ENCODE results near the gene PPP1R8.
"Not testable (repeated sequence)": the region's sequence is repeated elsewhere in the genome, so short reads cannot be mapped to it uniquely, and the experiment has no call there.

PPP1R8 gene

DNA sequence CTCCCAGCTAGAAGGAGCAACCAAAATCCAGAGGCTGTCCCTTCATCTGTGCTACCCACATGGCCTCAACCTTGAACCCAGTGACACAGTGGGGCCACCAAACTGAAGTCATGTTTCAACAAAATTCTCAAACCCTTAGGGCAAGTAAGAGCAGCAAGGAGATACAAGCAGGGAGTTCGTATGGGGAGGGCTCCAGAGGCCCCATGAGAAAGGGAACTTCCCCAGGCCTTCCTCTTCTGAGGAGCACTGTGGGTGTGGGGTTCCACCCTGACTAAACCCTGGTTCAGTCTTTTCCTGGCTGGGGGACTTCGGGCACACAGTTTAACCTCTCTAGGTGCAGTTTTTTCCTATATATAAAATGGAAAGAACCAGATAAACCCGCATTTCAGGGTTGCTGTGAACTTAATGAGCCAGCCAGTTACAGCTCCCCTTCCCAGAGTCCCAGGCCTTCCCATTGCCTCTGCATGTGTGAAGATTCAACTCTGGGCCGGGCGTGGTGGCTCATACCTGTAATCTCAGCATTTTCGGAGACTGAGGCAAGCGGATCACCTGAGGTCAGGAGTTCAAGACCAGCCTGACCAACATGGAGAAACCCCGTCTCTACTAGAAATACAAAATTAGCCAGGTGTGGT is 33.8 kb downstream of the PPP1R8 start:
- H3K27ac ChIP-seq: 0 out of 2 replicates have a peak overlapping the region, but pooled peaks have one; percentile 9
- no peak for TF ChIP-seq ZFX (IDR thresholded peaks at IDR 0.05)
- TF ChIP-seq, protein P1, sequence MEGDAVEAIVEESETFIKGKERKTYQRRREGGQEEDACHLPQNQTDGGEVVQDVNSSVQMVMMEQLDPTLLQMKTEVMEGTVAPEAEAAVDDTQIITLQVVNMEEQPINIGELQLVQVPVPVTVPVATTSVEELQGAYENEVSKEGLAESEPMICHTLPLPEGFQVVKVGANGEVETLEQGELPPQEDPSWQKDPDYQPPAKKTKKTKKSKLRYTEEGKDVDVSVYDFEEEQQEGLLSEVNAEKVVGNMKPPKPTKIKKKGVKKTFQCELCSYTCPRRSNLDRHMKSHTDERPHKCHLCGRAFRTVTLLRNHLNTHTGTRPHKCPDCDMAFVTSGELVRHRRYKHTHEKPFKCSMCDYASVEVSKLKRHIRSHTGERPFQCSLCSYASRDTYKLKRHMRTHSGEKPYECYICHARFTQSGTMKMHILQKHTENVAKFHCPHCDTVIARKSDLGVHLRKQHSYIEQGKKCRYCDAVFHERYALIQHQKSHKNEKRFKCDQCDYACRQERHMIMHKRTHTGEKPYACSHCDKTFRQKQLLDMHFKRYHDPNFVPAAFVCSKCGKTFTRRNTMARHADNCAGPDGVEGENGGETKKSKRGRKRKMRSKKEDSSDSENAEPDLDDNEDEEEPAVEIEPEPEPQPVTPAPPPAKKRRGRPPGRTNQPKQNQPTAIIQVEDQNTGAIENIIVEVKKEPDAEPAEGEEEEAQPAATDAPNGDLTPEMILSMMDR (conservative IDR thresholded peaks at IDR 0.05): no peak

DNA sequence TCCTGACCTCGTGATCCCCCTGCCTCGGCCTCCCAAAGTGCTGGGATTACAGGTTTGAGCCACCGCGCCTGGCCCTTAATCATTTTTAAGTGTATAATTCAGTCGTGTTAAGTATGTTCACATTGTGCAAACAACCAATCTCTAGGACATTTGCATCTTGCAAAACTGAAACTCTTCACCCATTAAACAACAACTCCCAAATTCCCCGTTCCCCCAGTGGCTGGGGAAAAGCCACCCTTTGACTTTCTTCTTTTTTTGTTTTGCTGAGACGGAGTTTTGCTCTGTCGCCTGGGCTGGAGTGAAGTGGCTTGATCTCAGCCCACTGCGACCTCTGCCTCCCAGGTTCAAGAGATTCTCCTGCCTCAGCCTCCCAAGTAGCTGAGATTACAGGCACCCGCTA is 35.2 kb downstream of the PPP1R8 start:
- TF ChIP-seq, protein P1 (conservative IDR thresholded peaks at IDR 0.05): no peak
- no peak for TF ChIP-seq ZFX (IDR thresholded peaks at IDR 0.05)
- H3K27ac ChIP-seq: no peak overlapping the region

DNA sequence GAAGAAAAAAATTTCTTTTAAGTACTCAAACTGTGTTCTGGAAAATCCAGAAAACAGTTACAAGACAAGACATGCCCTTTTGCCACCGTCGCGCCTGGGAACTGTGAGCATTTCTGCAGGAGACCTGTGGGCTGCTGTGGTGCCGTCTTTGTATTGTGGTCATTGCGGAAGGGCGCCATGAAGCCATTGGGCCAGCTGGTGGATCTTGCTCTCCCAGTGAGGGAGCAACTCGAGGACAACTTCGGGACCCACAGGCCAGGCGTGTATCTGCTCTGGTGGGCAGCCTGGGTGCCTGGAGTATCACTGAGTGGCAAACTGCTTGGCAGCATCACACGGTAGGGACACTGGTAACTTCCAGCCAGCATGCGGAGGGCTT is 38.0 kb downstream of the PPP1R8 start:
- no peak overlapping the region for H3K27ac ChIP-seq

DNA sequence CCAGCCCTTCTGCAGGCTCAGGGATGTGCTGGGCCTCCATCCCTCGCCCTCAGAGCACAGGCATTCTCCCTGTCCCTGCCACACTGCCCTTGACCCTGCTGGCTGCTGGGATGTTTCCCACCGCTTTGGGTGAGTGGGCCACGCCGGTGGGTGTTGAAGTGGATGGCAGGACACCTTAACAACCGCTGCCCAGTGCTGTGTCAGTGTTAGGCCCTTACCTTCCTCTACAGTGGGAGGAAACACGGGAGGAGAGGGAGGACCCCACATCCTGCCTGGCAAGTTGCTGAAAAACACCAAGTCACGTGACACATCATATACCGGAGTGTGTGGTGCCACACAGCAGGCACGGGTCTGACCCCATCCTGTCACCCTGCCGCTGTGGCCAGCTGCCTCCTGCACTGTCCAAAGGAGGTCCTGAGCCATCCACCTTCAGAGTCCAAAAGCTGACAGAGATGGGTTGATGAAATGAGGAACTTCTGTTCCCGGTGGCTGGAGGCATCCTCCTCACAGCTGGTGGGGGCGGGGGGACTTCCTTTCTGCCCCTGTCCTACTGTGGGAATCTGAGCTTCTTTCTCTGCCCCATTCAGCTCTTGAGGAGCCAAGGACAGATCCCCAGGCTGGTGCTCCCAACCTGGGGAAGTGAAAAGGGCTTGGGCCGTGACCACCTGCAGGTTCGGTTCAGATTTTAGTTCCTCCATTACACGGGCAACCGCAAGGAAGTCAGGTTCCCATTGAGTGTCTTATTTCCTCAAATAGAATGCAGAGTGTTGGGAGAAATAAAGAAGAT is 38.5 kb downstream of the PPP1R8 start:
- TF ChIP-seq, protein P1 (conservative IDR thresholded peaks at IDR 0.05): no peak
- no peak for TF ChIP-seq ZFX (IDR thresholded peaks at IDR 0.05)
- H3K27ac ChIP-seq: no peak overlapping the region

More for the DNA sequence above, 38.0 kb downstream of the PPP1R8 start:
- TF ChIP-seq, protein P1 (conservative IDR thresholded peaks at IDR 0.05): no peak
- TF ChIP-seq ZFX (IDR thresholded peaks at IDR 0.05): no peak

DNA sequence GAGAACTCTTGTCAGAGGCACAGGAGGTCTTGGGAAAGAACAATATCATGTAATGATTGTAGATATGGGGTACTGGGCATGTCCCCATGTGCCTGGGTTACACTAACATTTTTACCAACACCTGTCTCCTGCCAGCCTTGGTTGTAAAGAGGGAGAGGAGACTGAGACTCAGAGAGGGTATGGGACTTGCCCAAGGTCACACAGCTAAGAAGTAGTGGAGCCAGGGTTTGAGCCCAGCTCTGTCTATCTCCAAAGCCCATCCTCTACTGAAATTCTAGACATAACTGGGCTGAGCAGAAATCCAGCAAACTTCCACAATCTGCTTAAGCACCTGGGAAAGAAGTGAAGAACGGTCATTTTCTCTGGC is 39.1 kb downstream of the PPP1R8 start:
- TF ChIP-seq ZFX (IDR thresholded peaks at IDR 0.05): no peak
- TF ChIP-seq, protein P1 (conservative IDR thresholded peaks at IDR 0.05): no peak
- H3K27ac ChIP-seq: no peak overlapping the region

DNA sequence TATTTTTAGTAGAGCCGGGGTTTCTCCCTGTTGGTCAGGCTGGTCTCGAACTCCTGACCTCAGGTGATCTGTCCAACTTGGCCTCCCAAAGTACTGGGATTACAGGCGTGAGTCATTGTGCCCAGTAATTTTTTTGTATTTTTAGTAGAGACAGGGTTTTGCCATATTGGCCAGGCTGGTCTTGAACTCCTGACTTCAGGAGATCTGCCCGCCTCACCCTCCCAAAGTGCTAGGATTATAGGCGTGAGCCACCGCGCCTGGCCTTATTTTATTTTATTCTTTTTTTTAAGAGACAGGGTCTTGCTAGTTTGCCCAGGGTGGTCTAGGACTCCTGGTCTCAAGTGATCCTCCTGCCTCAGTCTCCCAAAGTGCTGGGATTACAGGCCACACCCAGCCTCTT is 40.5 kb downstream of the PPP1R8 start:
- not testable (repeated sequence) for H3K27ac ChIP-seq

DNA sequence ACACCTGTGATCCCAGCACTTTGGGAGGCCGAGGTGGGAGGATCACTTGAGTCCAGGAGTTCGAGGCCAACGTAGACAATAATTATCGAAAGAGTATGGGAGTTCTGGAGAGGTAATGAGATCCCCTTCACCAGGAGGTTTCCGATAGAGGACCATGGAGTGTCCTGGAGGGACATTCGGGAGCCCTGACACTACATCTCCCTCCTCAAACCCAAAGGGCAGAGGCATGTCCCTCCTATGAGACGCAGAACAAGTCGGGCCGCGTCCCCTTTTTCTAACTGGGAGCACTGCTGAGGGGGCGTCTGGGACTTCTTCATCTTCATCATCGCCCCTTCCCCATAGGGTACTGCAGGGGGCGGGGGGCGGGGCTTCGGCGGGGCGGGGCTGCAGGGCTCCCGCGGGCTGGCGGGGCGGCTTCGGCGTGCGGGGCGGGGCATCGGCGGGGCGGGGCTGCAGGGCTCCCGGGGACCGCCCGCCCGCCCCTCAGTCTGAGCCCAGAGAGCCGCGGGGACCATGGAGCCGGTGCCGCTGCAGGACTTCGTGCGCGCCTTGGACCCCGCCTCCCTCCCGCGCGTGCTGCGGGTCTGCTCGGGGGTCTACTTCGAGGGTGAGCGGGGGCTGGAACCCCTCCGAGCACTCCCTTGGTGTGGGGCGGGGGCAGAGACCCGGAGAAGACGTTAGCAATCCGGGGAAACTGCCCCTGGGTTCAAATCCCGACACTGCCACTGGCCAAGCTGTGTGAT is 41.6 kb downstream of the PPP1R8 start, which contains the start of gene THEMIS2:
Gene THEMIS2, plus strand, starts transcription at position 486 of the 743 bp plus-strand sequence. Its CDS starts 28 bp downstream, at position 514.
- H3K27ac ChIP-seq: no peak within 1 kb of the TSS
- TF ChIP-seq ZFX (IDR thresholded peaks at IDR 0.05): no peak
- TF ChIP-seq, protein P1 (conservative IDR thresholded peaks at IDR 0.05): no peak
